Measurements from ENCODE around the gene GPR137. TPM values are rescaled to one million over a fixed set of nuclear protein-coding genes. Genes with fewer than 3 reads are reported as not detected.

The GPR137 gene
- total RNA-seq, 1 experiment from 2014 or later = 51.8 TPM

GRCh38 chr11:64297699-64298358 is 12.2 kb downstream of the GPR137 start:
- H3K4me3 Mint-ChIP-seq = peak overlapping the region; percentile 5; the same call in 1 of the 2 replicates
- H3K4me1 Mint-ChIP-seq = peaks cover 12% of the 10 kb centered on the region
- TF ChIP-seq MAX (CRISPR knock-in tag; IDR thresholded peaks at IDR 0.05) = no peak
- no peak for TF ChIP-seq TCF7 (CRISPR knock-in tag; IDR thresholded peaks at IDR 0.05; ENCODE audit: low read depth)
- TF ChIP-seq CREM (CRISPR knock-in tag; IDR thresholded peaks at IDR 0.05) = no peak
- TF ChIP-seq ARID4B (CRISPR knock-in tag; IDR thresholded peaks at IDR 0.05; ENCODE audit: borderline replicate concordance) = no peak
- ChIA-PET CTCF (interaction anchor here (1.1 to 1.9 kb wide), 2 partner anchors 26 to 94 kb away, joined by 3 to 5 read pairs; no protein-coding TSS in a partner anchor), POLR2A (no interaction called here)
- H3K27me3 Mint-ChIP-seq (ENCODE audit: low read depth) = peaks cover 92% of the 10 kb centered on the region
- DNase-seq (ENCODE audit: low spot score) (no peak), ATAC-seq (no peak)
- no peak overlapping the region for H3K27ac Mint-ChIP-seq
- no peaks in the 10 kb centered on the region for H3K36me3 Mint-ChIP-seq
- H3K9me3 Mint-ChIP-seq = no peaks in the 10 kb centered on the region

GRCh38 chr11:64298966-64299846 is 13.6 kb downstream of the GPR137 start:
- peaks cover 78% of the 10 kb centered on the region for H3K27me3 Mint-ChIP-seq (ENCODE audit: low read depth)
- H3K4me3 Mint-ChIP-seq = peak overlapping the region; percentile 82
- TF ChIP-seq NR3C1 (CRISPR knock-in tag; conservative IDR thresholded peaks at IDR 0.05; ENCODE audit: low read depth) = no peak
- no peak for TF ChIP-seq ZNF232 (CRISPR knock-in tag; IDR thresholded peaks at IDR 0.05)
- no peak for TF ChIP-seq CTCF (IDR thresholded peaks at IDR 0.05)
- TF ChIP-seq ZNF512 (CRISPR knock-in tag; IDR thresholded peaks at IDR 0.05; ENCODE audit: borderline replicate concordance) = no peak
- no peak for TF ChIP-seq ZNF671 (CRISPR knock-in tag; IDR thresholded peaks at IDR 0.05)
- TF ChIP-seq FOXJ3 (CRISPR knock-in tag; IDR thresholded peaks at IDR 0.05; ENCODE audit: borderline replicate concordance) = no peak
- no peak for TF ChIP-seq NR2C2 (CRISPR knock-in tag; IDR thresholded peaks at IDR 0.05)
- no peak for TF ChIP-seq ATF2 (CRISPR knock-in tag; IDR thresholded peaks at IDR 0.05; ENCODE audit: borderline replicate concordance, low read depth)
- TF ChIP-seq FOXK1 (CRISPR knock-in tag; IDR thresholded peaks at IDR 0.05) = no peak
- 0 out of 2 replicates have a peak, but pooled peaks have one; percentile 23 for TF ChIP-seq E2F4 (CRISPR knock-in tag; IDR thresholded peaks at IDR 0.05; ENCODE audit: borderline replicate concordance, low read depth)
- no peak for TF ChIP-seq NR1H2 (CRISPR knock-in tag; IDR thresholded peaks at IDR 0.05)
- 0 out of 2 replicates have a peak, but pooled peaks have one; percentile 23 for TF ChIP-seq HMGXB4 (CRISPR knock-in tag; IDR thresholded peaks at IDR 0.05)

More at GRCh38 chr11:64298966-64299846, 13.6 kb downstream of the GPR137 start:
- ChIA-PET CTCF (interaction anchor here (0.6 to 1.3 kb wide), 4 partner anchors 28 to 379 kb away, joined by 3 to 7 read pairs (median 5); no protein-coding TSS in a partner anchor), POLR2A (no interaction called here)
- no peak for ATAC-seq
- Mint-ChIP-seq H3K27ac (no peak overlapping the region), H3K36me3 (no peaks in the 10 kb centered on the region), H3K9me3 (no peaks in the 10 kb centered on the region), H3K4me1 (peaks cover 17% of the 10 kb centered on the region)
- DNase-seq (ENCODE audit: low spot score) = peak; percentile 33
